DND-41 (cell line): ENCODE measurements around the gene PRAMEF1.
"Not testable (repeated sequence)": the region's sequence is repeated elsewhere in the genome, so short reads cannot be mapped to it uniquely, and the experiment has no call there.

Experiments
- ATAC-seq: fragments of 200-7000 bp; cut with Tn5 transposase; 3 replicates; pipeline ENCODE4 v1.9.1; 2021; ENCODE audit warnings: low read depth; ENCODE audit not compliant: insufficient read depth
- DNase-seq: peaks from one replicate; pipeline ENCODE4 v3.0.0-alpha.2; 2020
- H2AFZ ChIP-seq: 2 replicates; pipeline ENCODE4 v1.6.0; 2012; ENCODE audit warnings: low read depth, low read length
- H3K27ac ChIP-seq: 2 replicates; pipeline ENCODE4 v1.5.1; 2012; ENCODE audit warnings: low read length, inconsistent platforms
- H3K27me3 ChIP-seq: fragments of 200-600 bp; sonication (generic); 2 replicates; pipeline ENCODE4 v1.6.0; 2012; ENCODE audit warnings: low read length, mild to moderate bottlenecking, inconsistent platforms; ENCODE audit not compliant: insufficient read depth, poor library complexity
- H3K36me3 ChIP-seq: 2 replicates; pipeline ENCODE4 v1.5.1; 2012; ENCODE audit warnings: low read length, inconsistent platforms; ENCODE audit not compliant: insufficient read depth
- H3K4me1 ChIP-seq: 2 replicates; pipeline ENCODE4 v1.5.1; 2012; ENCODE audit warnings: mild to moderate bottlenecking, low read length; ENCODE audit not compliant: insufficient read depth
- H3K4me2 ChIP-seq: 2 replicates; pipeline ENCODE4 v1.6.0; 2012; ENCODE audit warnings: mild to moderate bottlenecking, moderate library complexity, low read length, inconsistent platforms; ENCODE audit not compliant: insufficient read depth
- H3K4me3 ChIP-seq, 2 experiments: fragments of 200-600 bp in 1 of 2; shearing (Covaris generic) in 1 of 2; 2 replicates each; pipeline ENCODE4 v1.5.1; 2012 to 2016; ENCODE audit warnings: inconsistent platforms in 2 of 2, low read length in 2 of 2, mild to moderate bottlenecking in 2 of 2, low read depth in 1 of 2, moderate library complexity in 1 of 2
- H3K79me2 ChIP-seq: 2 replicates; pipeline ENCODE4 v1.6.0; 2012; ENCODE audit warnings: low read length, inconsistent platforms; ENCODE audit not compliant: insufficient read depth
- H3K9ac ChIP-seq: 2 replicates; pipeline ENCODE4 v1.6.0; 2012; ENCODE audit warnings: low read depth, mild to moderate bottlenecking, inconsistent platforms, low read length, moderate library complexity
- H3K9me3 ChIP-seq: 2 replicates; pipeline ENCODE4 v1.5.1; 2012; ENCODE audit warnings: low read length, moderate library complexity, mild to moderate bottlenecking, inconsistent platforms; ENCODE audit not compliant: insufficient read depth, severe bottlenecking
- H4K20me1 ChIP-seq: 2 replicates; pipeline ENCODE4 v1.6.0; 2012; ENCODE audit warnings: low read length; ENCODE audit not compliant: insufficient read depth
- EZH2 ChIP-seq: IDR thresholded peaks from 3 replicates; pipeline ENCODE4 v1.6.1; 2012; ENCODE audit warnings: borderline replicate concordance, low read depth, mild to moderate bottlenecking, moderate library complexity, low read length, inconsistent platforms; ENCODE audit not compliant: severe bottlenecking
- TF ChIP-seq, protein P1 (sequence below): IDR thresholded peaks from 2 replicates; pipeline ENCODE4 v1.5.1; 2012; ENCODE audit warnings: borderline replicate concordance, low read length, moderate library complexity, mild to moderate bottlenecking; ENCODE audit not compliant: poor library complexity, severe bottlenecking; ENCODE audit errors: extremely low read depth

Gene PRAMEF1

DNA sequence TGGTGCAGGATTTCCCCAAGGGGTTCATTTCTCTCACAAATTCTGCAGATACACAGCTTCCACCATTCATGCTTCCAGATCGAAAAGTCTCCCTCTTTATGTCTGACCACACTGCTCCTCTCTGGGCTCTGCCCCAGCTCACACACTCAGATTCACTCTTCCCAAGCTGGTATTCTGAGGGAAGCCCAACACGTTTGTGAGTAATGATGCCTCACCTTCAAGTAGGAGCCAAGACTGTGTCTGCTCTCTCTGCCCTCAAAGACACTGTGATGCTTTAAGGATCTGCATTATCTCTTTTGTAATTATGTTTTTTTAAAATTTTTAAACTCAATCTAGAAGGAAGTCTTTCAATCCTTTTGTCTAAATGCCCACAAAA is 20.2 kb downstream of the PRAMEF1 start:
- TF ChIP-seq EZH2 = no peak
- TF ChIP-seq, protein P1, sequence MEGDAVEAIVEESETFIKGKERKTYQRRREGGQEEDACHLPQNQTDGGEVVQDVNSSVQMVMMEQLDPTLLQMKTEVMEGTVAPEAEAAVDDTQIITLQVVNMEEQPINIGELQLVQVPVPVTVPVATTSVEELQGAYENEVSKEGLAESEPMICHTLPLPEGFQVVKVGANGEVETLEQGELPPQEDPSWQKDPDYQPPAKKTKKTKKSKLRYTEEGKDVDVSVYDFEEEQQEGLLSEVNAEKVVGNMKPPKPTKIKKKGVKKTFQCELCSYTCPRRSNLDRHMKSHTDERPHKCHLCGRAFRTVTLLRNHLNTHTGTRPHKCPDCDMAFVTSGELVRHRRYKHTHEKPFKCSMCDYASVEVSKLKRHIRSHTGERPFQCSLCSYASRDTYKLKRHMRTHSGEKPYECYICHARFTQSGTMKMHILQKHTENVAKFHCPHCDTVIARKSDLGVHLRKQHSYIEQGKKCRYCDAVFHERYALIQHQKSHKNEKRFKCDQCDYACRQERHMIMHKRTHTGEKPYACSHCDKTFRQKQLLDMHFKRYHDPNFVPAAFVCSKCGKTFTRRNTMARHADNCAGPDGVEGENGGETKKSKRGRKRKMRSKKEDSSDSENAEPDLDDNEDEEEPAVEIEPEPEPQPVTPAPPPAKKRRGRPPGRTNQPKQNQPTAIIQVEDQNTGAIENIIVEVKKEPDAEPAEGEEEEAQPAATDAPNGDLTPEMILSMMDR = no peak
- H3K4me2 ChIP-seq = no peak overlapping the region
- no peak overlapping the region for H3K27ac ChIP-seq
- ATAC-seq = no peak
- H3K79me2 ChIP-seq = no peaks in the 10 kb centered on the region
- H3K4me1 ChIP-seq = no peaks in the 10 kb centered on the region
- no peak for DNase-seq
- peaks cover 4% of the 10 kb centered on the region for H3K27me3 ChIP-seq
- no peak overlapping the region for H3K9ac ChIP-seq
- no peaks in the 10 kb centered on the region for H4K20me1 ChIP-seq
- H3K36me3 ChIP-seq = no peaks in the 10 kb centered on the region
- H2AFZ ChIP-seq = no peak overlapping the region
- H3K4me3 ChIP-seq = no peak overlapping the region
- no peaks in the 10 kb centered on the region for H3K9me3 ChIP-seq

DNA sequence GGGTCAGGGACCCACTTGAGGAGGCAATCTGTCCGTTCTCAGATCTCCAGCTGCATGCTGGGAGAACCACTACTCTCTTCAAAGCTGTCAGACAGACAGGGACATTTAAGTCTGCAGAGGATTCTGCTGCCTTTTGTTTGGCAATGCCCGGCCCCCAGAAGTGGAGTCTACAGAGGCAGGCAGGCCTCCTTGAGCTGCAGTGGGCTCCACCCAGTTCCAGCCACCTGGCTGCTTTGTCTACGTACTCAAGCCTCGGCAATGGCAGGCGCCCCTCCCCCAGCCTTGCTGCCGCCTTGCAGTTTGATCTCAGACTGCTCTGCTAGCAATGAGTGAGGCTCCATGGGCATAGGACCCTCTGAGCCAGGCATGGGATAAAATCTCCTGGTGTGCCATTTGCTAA is 27.9 kb downstream of the PRAMEF1 start:
- not testable (repeated sequence) for H4K20me1 ChIP-seq, H3K27me3 ChIP-seq, H3K9me3 ChIP-seq, H3K9ac ChIP-seq, H3K4me3 ChIP-seq, H2AFZ ChIP-seq, H3K4me2 ChIP-seq, DNase-seq, H3K4me1 ChIP-seq, H3K79me2 ChIP-seq, H3K36me3 ChIP-seq, ATAC-seq, H3K27ac ChIP-seq

DNA sequence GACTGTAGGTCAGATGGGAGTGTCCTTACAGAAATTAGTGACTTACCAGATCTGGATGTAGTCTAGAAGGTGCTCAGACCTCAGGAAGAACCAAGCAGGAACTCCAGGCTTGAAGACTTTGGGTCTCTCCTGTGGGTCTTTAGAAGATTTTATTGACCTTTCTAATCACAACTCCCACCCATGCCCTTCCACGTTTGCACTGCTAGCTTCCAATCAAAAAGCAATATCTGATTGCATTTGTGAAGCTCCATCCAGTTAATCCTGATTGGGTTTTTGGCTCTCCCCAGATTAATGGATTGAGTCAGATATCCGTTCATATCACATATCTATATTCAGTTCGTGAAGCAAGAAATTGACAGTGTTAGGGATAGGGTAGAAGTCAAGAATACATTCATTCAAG is 40.1 kb downstream of the PRAMEF1 start, which contains the start of gene PRAMEF11:
TSS of gene PRAMEF11 (minus strand) at position 101 of the 400 bp plus-strand sequence. CDS start 2,621 bp downstream, outside the sequence.
- not testable (repeated sequence) for H3K4me3 ChIP-seq, H3K4me2 ChIP-seq, H3K27ac ChIP-seq, H3K36me3 ChIP-seq, H3K79me2 ChIP-seq, H2AFZ ChIP-seq, H3K27me3 ChIP-seq, H4K20me1 ChIP-seq, H3K9ac ChIP-seq, DNase-seq, ATAC-seq, H3K4me1 ChIP-seq, H3K9me3 ChIP-seq

DNA sequence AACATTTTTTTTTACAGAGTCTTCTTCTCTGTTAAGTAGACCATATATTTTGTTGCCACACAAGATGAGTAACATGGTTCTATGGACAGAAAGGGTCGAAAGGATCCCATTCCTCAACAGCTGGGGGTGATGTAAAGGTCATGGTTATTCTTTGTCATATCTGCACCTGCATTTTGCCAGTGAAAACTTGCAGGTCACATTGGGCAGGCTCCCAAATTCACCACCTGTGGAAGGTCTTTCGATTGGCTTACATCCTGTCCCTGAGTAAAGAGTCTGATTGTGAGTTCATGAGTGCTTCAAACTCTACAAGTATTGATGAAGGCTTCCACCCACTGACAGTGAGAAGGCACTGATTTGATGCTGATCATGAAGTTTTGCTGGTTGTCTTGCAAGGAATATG is 42.1 kb downstream of the PRAMEF1 start:
- H4K20me1 ChIP-seq, H3K4me3 ChIP-seq, DNase-seq: not testable (repeated sequence)

More for the DNA sequence above, 42.1 kb downstream of the PRAMEF1 start:
- not testable (repeated sequence) for H3K79me2 ChIP-seq, H3K36me3 ChIP-seq, H2AFZ ChIP-seq, H3K4me1 ChIP-seq, H3K27ac ChIP-seq, H3K27me3 ChIP-seq, ATAC-seq, H3K9me3 ChIP-seq, H3K4me2 ChIP-seq, H3K9ac ChIP-seq
